Measurements from ENCODE around the gene C20orf141.

- TF ChIP-seq POLR2A (IDR thresholded peaks at IDR 0.05): no peak
- TF ChIP-seq, protein P1, sequence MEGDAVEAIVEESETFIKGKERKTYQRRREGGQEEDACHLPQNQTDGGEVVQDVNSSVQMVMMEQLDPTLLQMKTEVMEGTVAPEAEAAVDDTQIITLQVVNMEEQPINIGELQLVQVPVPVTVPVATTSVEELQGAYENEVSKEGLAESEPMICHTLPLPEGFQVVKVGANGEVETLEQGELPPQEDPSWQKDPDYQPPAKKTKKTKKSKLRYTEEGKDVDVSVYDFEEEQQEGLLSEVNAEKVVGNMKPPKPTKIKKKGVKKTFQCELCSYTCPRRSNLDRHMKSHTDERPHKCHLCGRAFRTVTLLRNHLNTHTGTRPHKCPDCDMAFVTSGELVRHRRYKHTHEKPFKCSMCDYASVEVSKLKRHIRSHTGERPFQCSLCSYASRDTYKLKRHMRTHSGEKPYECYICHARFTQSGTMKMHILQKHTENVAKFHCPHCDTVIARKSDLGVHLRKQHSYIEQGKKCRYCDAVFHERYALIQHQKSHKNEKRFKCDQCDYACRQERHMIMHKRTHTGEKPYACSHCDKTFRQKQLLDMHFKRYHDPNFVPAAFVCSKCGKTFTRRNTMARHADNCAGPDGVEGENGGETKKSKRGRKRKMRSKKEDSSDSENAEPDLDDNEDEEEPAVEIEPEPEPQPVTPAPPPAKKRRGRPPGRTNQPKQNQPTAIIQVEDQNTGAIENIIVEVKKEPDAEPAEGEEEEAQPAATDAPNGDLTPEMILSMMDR (IDR thresholded peaks at IDR 0.05): no peak
These were observed 19.8 kb downstream of the C20orf141 start for GRCh38 chr20:2834401-2835110.
